Psoas muscle (tissue), 8 donors: ENCODE data around the gene CFAP46. TPM values are rescaled to one million over a fixed set of nuclear protein-coding genes. Genes with fewer than 3 reads are reported as not detected.

ENCODE experiments used
- ATAC-seq, 4 donors: fragments of 200-7000 bp; cut with Tn5 transposase; one replicate each; pipeline ENCODE4 v1.9.1; 2020; ENCODE audit warnings: moderate library complexity in 3 of 4, mild to moderate bottlenecking in 2 of 4
- DNase-seq, 2 donors: peaks; one replicate each; pipeline ENCODE4 v3.0.0-alpha.2; 2020
- H3K27ac ChIP-seq: fragments of 200-600 bp; one replicate; pipeline ENCODE4 v1.8.0; 2022
- H3K27me3 ChIP-seq, 3 donors: fragments of 200-600 bp in 1 of 3; one replicate each; pipeline versions ENCODE4 v1.6.1 to v1.8.0; 2013 to 2022; ENCODE audit warnings: low read length in 2 of 3, mild to moderate bottlenecking in 2 of 3, moderate library complexity in 1 of 3; ENCODE audit not compliant: insufficient read depth in 3 of 3
- H3K36me3 ChIP-seq, 2 donors: fragments of 200-600 bp in 1 of 2; one replicate each; pipeline versions ENCODE4 v1.6.1 to v1.8.0; 2013 to 2022; ENCODE audit warnings: low read depth in 1 of 2, mild to moderate bottlenecking in 1 of 2, moderate library complexity in 1 of 2; ENCODE audit not compliant: insufficient read depth in 1 of 2
- H3K4me1 ChIP-seq: fragments of 200-600 bp; one replicate; pipeline ENCODE4 v1.8.0; 2022
- H3K4me3 ChIP-seq: fragments of 200-600 bp; one replicate; pipeline ENCODE4 v1.8.0; 2022; ENCODE audit warnings: mild to moderate bottlenecking
- H3K9me3 ChIP-seq: fragments of 200-600 bp; one replicate; pipeline ENCODE4 v1.8.0; 2022
- WGBS, 3 donors: extraction: QIAGEN DNeasy Blood & Tissue Kit; methylation state at CpG; one replicate each; pipeline versions ENCODE4 v1.1.6 to v1.1.7; 2013; 5-methylcytosine and 5-hydroxymethylcytosine counted together
- intact Hi-C, 2 donors: fragments of 100-400 bp; cut with DNase I; formaldehyde crosslinking; loops; one replicate each; pipeline versions ENCODE4 v1.11.0 to v1.14.2; 2022
- polyA plus RNA-seq, 3 donors: library from polyadenylated mRNA; stranded (reverse); fragments of 200-250 nt; gene quantifications; one replicate each; pipeline ENCODE4 v1.2.3, GENCODE V29; 2013
- total RNA-seq, 4 donors: library from RNA; stranded (reverse); fragmentation: NEBNext Ultra II Directional in 2 of 4; extraction: Animal tissue kit (Norgen Biotek cat#: 25700) in 2 of 4; gene quantifications; one replicate each; pipeline versions ENCODE4 v1.2.1 to v1.2.4, GENCODE V29; 2021 to 2023
- TF ChIP-seq, protein P1 (sequence below): fragments of 200-600 bp; IDR thresholded peaks from one replicate; pipeline ENCODE4 v1.8.0; 2022; ENCODE audit warnings: antibody characterized with exemption
- donor health status: healthy with polysubstance abuse.
- donor health status: DM: no; HTN: no; CAD: no; lungs with moderate emphysema.
- donor health status: Bipolar disorder and iron deficiency.
- donor health status: healthy.
- donor health status: DM: yes; HTN: yes; CAD: no.
- donor health status: DM: no; HTN: no; CAD: no.
- donor health status: DM: no; HTN: no; CAD: no.
- donor health status: DM: yes; HTN: yes; CAD: no.

CFAP46 gene
- total and polyA plus RNA-seq, 7 donors = 3.9 to 25.4 (median 13.8) TPM

DNA sequence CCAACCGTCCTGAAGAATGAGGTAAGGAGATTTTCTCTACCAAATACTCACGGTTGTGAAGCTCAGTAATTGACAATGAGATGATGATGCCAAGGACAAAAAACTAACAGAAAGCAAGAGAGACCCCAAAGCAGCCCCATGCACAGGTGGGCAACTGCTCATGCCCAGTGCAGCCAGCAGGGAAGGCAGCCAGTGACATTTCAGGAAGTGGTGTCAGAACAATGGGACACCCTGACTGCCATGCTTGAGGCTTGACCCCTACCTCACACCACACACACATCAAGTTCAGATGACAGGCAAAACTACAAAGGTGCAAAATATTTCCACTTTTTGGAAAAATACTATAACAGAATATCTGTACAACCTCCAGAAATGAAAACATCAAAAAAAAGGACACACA, 66.9 kb downstream of the CFAP46 start:
- ATAC-seq (no peak), DNase-seq (no peak)
- intact Hi-C loops = no loop called here
- H3K4me1 ChIP-seq = no peaks in the 10 kb centered on the region
- no peak overlapping the region for H3K27ac ChIP-seq
- peaks cover 8% of the 10 kb centered on the region for H3K9me3 ChIP-seq
- TF ChIP-seq, protein P1, sequence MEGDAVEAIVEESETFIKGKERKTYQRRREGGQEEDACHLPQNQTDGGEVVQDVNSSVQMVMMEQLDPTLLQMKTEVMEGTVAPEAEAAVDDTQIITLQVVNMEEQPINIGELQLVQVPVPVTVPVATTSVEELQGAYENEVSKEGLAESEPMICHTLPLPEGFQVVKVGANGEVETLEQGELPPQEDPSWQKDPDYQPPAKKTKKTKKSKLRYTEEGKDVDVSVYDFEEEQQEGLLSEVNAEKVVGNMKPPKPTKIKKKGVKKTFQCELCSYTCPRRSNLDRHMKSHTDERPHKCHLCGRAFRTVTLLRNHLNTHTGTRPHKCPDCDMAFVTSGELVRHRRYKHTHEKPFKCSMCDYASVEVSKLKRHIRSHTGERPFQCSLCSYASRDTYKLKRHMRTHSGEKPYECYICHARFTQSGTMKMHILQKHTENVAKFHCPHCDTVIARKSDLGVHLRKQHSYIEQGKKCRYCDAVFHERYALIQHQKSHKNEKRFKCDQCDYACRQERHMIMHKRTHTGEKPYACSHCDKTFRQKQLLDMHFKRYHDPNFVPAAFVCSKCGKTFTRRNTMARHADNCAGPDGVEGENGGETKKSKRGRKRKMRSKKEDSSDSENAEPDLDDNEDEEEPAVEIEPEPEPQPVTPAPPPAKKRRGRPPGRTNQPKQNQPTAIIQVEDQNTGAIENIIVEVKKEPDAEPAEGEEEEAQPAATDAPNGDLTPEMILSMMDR = no peak
- no peaks in the 10 kb centered on the region for H3K36me3 ChIP-seq
- peaks cover 0 to 87% (median 27%) of the 10 kb centered on the region in 3 donors for H3K27me3 ChIP-seq
- H3K4me3 ChIP-seq = no peak overlapping the region
- 65 to 83% (median 70%) methylated on average over 2 of the region's 2 CpGs for WGBS, 3 donors

DNA sequence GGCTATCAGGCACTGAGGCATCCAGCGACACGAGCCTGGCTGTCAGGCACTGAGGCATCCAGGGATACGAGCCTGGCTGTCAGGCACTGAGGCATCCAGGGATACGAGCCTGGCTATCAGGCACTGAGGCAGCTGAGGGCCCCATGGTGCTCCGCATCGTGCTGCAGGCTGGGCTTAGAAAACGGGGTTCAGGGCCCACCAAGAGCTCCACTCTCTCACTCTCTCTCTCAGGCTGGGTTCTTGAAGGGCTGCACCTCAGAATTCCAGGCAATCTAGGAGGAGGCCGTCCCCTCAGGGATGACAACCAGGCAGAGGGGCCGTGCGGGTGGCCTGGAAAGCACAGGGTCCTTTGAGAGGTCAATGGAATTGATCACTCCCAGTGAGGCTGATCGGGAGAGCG, 69.0 kb downstream of the CFAP46 start:
- intact Hi-C loops = no loop called here

DNA sequence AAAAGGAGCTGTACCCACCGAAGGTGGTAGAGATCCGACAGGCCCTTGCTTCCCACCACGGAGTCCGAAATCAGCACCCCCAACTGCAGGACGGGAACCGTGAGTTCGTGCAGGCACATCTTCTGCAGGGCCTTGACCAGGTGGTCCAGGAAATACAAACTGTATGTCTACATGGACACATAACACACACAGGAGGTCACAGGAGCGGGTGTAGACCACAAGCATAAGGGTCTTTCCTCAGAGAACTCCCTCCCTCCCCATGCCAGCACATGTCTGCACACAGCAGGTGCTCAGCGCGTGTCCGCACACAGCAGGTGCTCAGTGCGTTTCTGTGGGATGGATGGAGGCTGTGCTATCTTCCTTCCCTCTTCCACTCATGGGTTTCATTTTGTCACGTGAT, 69.7 kb downstream of the CFAP46 start:
- 87 to 91% (median 88%) methylated on average over 13 of the region's 13 CpGs for WGBS, 3 donors
- peaks cover 0 to 76% (median 16%) of the 10 kb centered on the region in 3 donors for H3K27me3 ChIP-seq
- TF ChIP-seq, protein P1 = no peak

More for the DNA sequence above, 69.0 kb downstream of the CFAP46 start:
- Histone ChIP-seq H3K36me3 (no peaks in the 10 kb centered on the region), H3K27ac (no peak overlapping the region), H3K27me3 (peaks cover 0 to 83% (median 19%) of the 10 kb centered on the region in 3 donors), H3K9me3 (peaks cover 8% of the 10 kb centered on the region), H3K4me3 (no peak overlapping the region), H3K4me1 (no peaks in the 10 kb centered on the region)
- ATAC-seq = no peak
- peak in 1 of 2 donors; percentile 38 for DNase-seq
- TF ChIP-seq, protein P1 = no peak
- 73 to 75% (median 75%) methylated on average over 12 of the region's 12 CpGs for WGBS, 3 donors

DNA sequence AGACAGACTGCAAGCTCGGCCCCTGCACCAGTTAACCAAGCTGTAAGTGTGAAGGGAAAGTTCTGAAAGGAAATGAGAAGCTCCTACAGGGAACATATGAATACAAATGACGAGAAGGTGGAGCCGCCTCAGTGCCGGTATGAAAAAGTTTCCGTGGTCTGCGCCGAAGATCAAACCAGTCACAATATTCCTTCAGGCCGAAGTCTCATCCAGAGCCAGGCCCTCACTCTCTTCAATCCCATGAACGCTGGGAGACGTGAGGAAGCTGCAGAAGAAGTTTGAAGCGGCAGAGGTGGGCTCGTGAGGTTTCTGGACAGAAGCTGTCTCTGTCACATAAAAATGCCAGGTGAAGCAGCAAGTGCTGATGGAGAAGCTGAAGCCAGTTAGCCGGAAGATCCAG, 71.9 kb downstream of the CFAP46 start:
- WGBS, 3 donors = 93 to 94% (median 93%) methylated on average over 13 of the region's 13 CpGs
- Histone ChIP-seq H3K9me3 (peaks cover 3% of the 10 kb centered on the region), H3K36me3 (no peaks in the 10 kb centered on the region), H3K27me3 (peaks cover 0 to 53% (median 11%) of the 10 kb centered on the region in 3 donors), H3K27ac (no peak overlapping the region), H3K4me3 (no peak overlapping the region), H3K4me1 (no peaks in the 10 kb centered on the region)
- TF ChIP-seq, protein P1 = no peak
- ATAC-seq = no peak
- intact Hi-C loops = no loop called here
- peak in 1 of 2 donors; percentile 19 for DNase-seq

More for the DNA sequence above, 69.7 kb downstream of the CFAP46 start:
- peaks cover 8% of the 10 kb centered on the region for H3K9me3 ChIP-seq
- H3K36me3 ChIP-seq = no peaks in the 10 kb centered on the region
- intact Hi-C loops = no loop called here
- no peak overlapping the region for H3K4me3 ChIP-seq
- no peak overlapping the region for H3K27ac ChIP-seq
- no peak for ATAC-seq
- DNase-seq = peak in 1 of 2 donors; percentile 13
- no peaks in the 10 kb centered on the region for H3K4me1 ChIP-seq

DNA sequence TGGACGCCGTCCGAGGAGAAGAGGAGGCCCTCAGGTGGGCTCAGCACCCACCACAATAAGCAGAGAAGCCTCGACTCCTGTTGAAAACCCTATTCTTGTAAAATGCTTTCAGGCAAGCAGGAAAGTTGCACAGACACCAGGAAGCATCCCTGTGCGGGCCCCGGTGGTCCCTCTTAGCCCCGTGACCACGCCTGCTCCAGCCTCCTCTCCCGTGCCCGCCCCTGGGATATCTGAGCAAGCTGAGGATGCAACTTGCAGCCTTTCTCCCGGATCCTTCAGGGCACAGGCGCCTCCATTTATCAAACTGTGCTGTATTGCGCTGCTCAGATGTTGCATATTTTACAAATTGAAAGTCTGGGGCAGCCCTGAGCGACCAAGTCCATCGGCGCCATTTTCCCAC, 72.7 kb downstream of the CFAP46 start:
- no peak overlapping the region for H3K27ac ChIP-seq
- H3K27me3 ChIP-seq = peaks cover 0 to 48% (median 10%) of the 10 kb centered on the region in 3 donors
- H3K4me1 ChIP-seq = no peaks in the 10 kb centered on the region
- no peaks in the 10 kb centered on the region for H3K36me3 ChIP-seq
- intact Hi-C loops = no loop called here
- DNase-seq (peak in 1 of 2 donors; percentile 32), ATAC-seq (no peak)
- no peak overlapping the region for H3K4me3 ChIP-seq
- 90 to 94% (median 93%) methylated on average over 16 of the region's 16 CpGs for WGBS, 3 donors
- no peaks in the 10 kb centered on the region for H3K9me3 ChIP-seq
- TF ChIP-seq, protein P1 = no peak
